Measurements from ENCODE around the gene PMVK.
A peak's percentile ranks its signal among the peaks of the same experiment; 100 is the strongest.

Gene PMVK

DNA sequence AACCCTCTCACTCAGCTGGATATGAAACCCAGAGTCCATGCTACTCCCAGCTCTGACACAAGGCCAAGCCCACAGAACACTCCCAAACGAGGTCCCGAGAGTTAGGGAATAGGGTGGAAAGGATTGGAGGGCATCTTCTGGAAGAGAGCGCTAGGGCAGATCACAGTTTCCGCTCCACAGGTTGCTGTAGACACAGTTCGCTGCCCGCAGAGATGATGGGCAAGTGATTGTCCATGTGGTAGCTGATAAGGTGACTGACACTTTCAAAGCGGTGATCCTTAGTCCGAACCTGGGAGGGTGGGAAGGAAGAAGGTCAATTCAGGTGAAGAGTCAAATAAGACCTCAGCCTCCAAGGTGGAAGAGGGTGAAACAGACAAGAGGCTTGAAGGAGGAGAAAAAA lies 27.1 kb upstream of the PMVK start:
- Histone ChIP-seq H3K4me3 (ENCODE audit: low read length) (no peak overlapping the region), H3K36me3 (ENCODE audit: control insufficient read depth, insufficient read depth, low read length, severe bottlenecking) (peaks cover 62% of the 10 kb centered on the region)
- DNase-seq (ENCODE audit: low read depth): no peak

DNA sequence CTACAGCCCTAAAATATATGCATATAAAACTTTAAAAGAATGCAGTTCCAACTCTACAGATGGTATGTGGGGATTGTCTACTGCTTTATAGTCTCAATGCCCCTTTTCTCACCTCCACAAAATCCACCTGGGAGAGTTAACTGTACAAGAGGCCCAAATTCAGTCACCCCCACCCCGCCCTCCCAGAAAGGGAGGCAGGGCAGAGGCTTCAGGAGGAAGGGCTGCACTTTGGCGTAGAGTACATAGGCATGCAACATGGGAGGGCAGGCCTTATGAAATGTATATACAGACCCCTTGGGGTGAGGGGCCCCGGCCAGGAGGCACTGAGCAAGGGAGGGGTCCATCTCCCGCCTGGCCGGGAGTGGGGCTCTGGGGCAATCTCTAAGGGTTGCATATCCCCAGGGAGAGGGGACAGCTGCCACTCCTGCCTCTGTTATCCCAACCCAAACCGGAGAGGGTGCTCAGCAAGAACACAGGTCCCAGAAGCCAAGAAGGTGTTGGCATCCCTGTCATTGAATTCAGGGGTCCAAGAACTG lies 26.3 kb upstream of the PMVK start:
- peaks cover 59% of the 10 kb centered on the region for H3K36me3 ChIP-seq (ENCODE audit: control insufficient read depth, insufficient read depth, low read length, severe bottlenecking)
- H3K27me3 ChIP-seq (replicated peaks; ENCODE audit: control insufficient read depth, insufficient read depth, low read length): no peaks in the 10 kb centered on the region
- DNase-seq (ENCODE audit: low read depth): no peak
- peak overlapping the region; percentile 88 for H3K4me3 ChIP-seq (ENCODE audit: low read length)
- H3K9ac ChIP-seq (ENCODE audit: low read length): peak overlapping the region; percentile 96
- H3K4me1 ChIP-seq (ENCODE audit: control insufficient read depth, insufficient read depth, low read length): peaks cover 27% of the 10 kb centered on the region
- no peaks in the 10 kb centered on the region for H3K9me3 ChIP-seq (ENCODE audit: control insufficient read depth, low read length)

More for the DNA sequence above, 27.1 kb upstream of the PMVK start:
- peak overlapping the region; percentile 96 for H3K9ac ChIP-seq (ENCODE audit: low read length)
- H3K4me1 ChIP-seq (ENCODE audit: control insufficient read depth, insufficient read depth, low read length): peaks cover 35% of the 10 kb centered on the region
- no peaks in the 10 kb centered on the region for H3K9me3 ChIP-seq (ENCODE audit: control insufficient read depth, low read length)
- no peaks in the 10 kb centered on the region for H3K27me3 ChIP-seq (replicated peaks; ENCODE audit: control insufficient read depth, insufficient read depth, low read length)

DNA sequence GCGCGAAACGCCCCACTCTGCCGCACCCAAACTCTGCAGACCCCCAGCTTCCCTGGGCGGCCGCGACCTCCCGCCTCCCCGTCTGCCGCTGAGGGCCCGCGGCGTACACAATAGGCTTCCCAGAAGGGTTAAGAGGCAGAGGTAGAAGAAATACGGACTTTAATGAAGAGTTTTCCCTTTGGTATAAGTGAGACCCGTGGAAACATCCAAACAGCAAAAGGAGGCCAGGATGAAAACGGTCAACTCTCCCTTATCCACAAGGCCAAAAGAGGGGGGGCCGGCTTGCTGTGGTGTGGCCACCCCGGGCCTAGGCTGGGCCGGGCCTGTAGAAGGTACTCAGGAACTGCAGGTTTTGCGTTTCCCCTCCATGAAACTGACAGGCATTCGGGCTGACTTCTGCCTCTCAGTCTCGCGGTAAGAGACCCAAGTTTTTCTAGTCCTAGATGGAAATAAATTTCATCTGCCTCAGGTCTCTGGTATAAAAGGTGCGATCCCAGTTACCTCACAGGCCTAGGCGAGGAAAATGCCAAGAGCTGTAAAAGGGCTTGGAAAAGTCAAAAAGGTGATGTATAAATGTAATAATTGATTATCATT lies 25.7 kb upstream of the PMVK start:
- DNase-seq (ENCODE audit: low read depth): peak; percentile 46
- peak overlapping the region; percentile 96 for H3K9ac ChIP-seq (ENCODE audit: low read length)
- H3K4me3 ChIP-seq (ENCODE audit: low read length): peak overlapping the region; percentile 88
- H3K9me3 ChIP-seq (ENCODE audit: control insufficient read depth, low read length): no peaks in the 10 kb centered on the region
- peaks cover 22% of the 10 kb centered on the region for H3K4me1 ChIP-seq (ENCODE audit: control insufficient read depth, insufficient read depth, low read length)
- H3K27me3 ChIP-seq (replicated peaks; ENCODE audit: control insufficient read depth, insufficient read depth, low read length): no peaks in the 10 kb centered on the region
- peaks cover 53% of the 10 kb centered on the region for H3K36me3 ChIP-seq (ENCODE audit: control insufficient read depth, insufficient read depth, low read length, severe bottlenecking)

DNA sequence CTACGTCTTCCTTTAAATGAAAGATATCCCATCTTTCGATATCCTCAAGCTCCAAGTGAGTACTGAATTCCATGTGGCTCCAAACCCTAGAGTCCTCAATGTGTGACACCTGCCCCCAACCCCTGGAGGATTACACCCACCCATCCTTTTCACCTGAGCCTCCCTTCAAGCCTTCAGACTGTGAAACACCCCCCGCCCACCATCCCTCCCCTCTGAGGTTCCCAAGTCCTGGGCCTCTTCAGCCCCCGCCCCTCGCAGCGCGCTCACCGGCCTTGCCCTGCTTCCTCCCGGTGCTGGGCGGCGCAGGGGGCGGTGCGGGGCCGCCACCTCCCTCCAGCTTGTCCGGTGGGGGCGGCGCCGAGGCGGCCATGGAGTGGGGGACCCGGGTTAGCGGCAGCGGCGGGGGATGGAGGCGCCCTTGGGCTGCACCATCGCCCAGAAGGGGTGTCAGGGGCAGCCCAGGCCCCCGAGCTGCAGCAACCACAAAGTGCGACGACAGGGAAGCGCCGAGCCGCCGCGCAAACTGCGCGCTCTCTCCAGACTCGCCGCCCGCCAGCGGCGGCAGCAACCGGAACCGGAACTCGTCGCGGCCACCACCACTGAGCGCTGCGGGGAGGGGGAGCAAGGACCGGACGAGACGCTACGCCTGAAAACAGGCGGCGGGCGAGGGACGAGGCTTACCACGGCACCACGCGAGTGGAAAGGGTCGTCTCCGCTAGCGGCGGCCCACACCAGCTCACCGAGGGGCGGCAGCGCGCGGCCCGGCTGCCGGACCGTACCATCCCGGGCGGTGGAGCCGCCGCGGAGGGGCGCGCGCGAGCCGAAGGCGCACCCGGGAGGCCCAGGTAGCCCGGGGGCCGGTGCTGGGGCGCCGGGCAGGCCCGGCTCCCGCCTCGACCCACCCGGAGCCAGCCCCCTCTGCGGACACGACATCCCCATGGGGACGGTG lies 25.0 kb upstream of the PMVK start, which contains the start of gene PYGO2:
PYGO2 (minus strand) TSS at position 576 of the 949 bp plus-strand sequence; CDS start at position 370, 206 bp downstream.
- peak; percentile 88 for DNase-seq (ENCODE audit: low read depth)
- Histone ChIP-seq H3K27me3 (replicated peaks; ENCODE audit: control insufficient read depth, insufficient read depth, low read length) (no peaks in the 10 kb centered on the region), H3K9ac (ENCODE audit: low read length) (peak within 1 kb of the TSS; percentile 96), H3K9me3 (ENCODE audit: control insufficient read depth, low read length) (no peaks in the 10 kb centered on the region), H3K4me1 (ENCODE audit: control insufficient read depth, insufficient read depth, low read length) (peaks cover 25% of the 10 kb centered on the region), H3K36me3 (ENCODE audit: control insufficient read depth, insufficient read depth, low read length, severe bottlenecking) (peaks cover 45% of the 10 kb centered on the region), H3K4me3 (ENCODE audit: low read length) (peak within 1 kb of the TSS; percentile 88)

DNA sequence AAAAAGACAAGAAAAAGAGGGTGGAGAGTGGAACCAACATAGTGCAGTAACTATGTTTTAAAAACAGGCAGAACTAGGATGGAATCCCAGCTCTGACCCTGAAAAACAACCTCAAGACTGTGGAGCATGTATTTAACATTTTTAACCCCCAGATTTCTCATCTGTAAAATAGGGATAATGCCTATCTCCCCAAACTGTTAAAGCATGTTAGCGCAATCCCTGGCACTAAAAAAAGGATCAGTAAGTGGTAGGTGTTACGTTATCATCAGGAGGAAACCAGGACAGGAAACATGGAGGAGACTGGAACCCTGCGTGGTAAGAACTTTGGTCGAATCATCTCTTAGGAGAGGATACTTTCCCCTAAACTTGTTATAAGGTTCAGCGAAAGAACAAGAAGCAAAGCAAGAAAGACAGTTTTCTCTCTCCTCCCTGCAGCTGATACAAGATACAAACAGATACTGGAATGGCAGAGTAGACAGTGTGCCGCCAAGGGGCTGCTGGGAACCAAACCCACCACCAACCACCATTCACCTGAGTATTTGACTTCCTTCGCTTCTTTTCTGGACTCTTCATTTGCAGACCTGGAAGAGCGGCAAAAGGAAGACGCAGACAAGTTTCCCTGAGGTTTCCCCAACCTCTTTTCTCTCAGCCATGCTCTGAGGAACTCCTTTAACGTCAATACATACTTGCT lies 24.1 kb upstream of the PMVK start:
- Histone ChIP-seq H3K9ac (ENCODE audit: low read length) (peak overlapping the region; percentile 96), H3K4me3 (ENCODE audit: low read length) (peak overlapping the region; percentile 88), H3K4me1 (ENCODE audit: control insufficient read depth, insufficient read depth, low read length) (peaks cover 28% of the 10 kb centered on the region), H3K36me3 (ENCODE audit: control insufficient read depth, insufficient read depth, low read length, severe bottlenecking) (peaks cover 36% of the 10 kb centered on the region), H3K27me3 (replicated peaks; ENCODE audit: control insufficient read depth, insufficient read depth, low read length) (no peaks in the 10 kb centered on the region), H3K9me3 (ENCODE audit: control insufficient read depth, low read length) (no peaks in the 10 kb centered on the region)
- DNase-seq (ENCODE audit: low read depth): no peak

DNA sequence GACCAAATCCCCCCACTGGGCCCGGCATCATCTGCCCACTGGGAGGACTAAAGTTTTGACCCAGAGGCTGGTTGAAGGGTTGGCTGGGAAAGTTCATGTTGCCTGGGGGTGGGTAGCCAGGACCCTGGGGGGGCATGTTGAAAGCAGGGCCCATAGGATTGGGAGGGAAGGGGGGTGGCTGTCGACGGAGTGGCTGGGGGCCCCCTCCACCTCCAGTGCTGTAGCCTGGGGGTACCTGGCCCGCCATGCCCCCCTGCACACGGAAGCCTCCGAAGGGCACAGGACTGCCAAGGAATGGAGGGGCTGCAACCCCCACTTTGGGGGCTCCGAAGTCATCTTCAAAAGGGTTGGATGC lies 22.9 kb upstream of the PMVK start:
- no peaks in the 10 kb centered on the region for H3K27me3 ChIP-seq (replicated peaks; ENCODE audit: control insufficient read depth, insufficient read depth, low read length)
- peaks cover 30% of the 10 kb centered on the region for H3K4me1 ChIP-seq (ENCODE audit: control insufficient read depth, insufficient read depth, low read length)
- no peak overlapping the region for H3K4me3 ChIP-seq (ENCODE audit: low read length)
- no peak for DNase-seq (ENCODE audit: low read depth)
- no peak overlapping the region for H3K9ac ChIP-seq (ENCODE audit: low read length)
- no peaks in the 10 kb centered on the region for H3K9me3 ChIP-seq (ENCODE audit: control insufficient read depth, low read length)
- H3K36me3 ChIP-seq (ENCODE audit: control insufficient read depth, insufficient read depth, low read length, severe bottlenecking): peaks cover 24% of the 10 kb centered on the region

DNA sequence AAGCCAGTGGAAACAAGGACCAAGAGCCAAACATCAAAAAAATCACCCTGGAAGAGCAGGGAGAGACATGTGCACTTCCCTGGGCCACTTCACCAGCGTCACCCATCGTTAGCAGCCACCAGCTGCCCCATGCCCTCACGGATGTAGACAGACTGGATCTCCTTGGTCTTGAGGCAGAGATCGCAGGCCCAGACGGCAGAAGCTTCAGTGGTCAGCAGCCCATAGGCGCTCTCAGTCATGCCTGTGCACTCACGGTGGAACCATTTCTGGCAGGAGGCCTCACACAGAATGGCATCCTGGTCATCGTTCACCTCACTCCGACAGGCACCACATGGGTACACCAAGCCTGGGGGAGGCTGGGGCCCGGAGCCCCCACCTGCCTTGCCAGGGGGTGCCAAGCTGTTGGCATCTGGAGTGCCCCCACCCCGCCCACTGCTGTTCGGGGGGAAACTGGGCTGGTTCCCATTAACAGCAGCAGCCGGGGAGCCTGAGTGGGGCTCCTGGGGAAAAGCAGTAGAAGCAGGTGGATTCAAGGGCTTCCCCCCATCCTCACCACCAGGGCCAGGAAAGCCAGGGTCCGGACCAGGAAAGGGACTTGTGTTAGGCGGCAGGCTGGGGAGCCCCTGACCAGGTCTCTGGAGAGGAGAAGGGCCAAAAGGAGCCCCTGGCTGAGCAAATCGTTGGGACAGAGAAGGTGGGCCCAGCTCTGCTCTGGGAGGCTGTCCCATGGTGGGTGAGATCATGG lies 22.3 kb upstream of the PMVK start:
- no peaks in the 10 kb centered on the region for H3K9me3 ChIP-seq (ENCODE audit: control insufficient read depth, low read length)
- H3K36me3 ChIP-seq (ENCODE audit: control insufficient read depth, insufficient read depth, low read length, severe bottlenecking): peaks cover 19% of the 10 kb centered on the region
- H3K27me3 ChIP-seq (replicated peaks; ENCODE audit: control insufficient read depth, insufficient read depth, low read length): no peaks in the 10 kb centered on the region
- H3K4me3 ChIP-seq (ENCODE audit: low read length): no peak overlapping the region
- no peak for DNase-seq (ENCODE audit: low read depth)
- H3K9ac ChIP-seq (ENCODE audit: low read length): no peak overlapping the region
- peaks cover 30% of the 10 kb centered on the region for H3K4me1 ChIP-seq (ENCODE audit: control insufficient read depth, insufficient read depth, low read length)

DNA sequence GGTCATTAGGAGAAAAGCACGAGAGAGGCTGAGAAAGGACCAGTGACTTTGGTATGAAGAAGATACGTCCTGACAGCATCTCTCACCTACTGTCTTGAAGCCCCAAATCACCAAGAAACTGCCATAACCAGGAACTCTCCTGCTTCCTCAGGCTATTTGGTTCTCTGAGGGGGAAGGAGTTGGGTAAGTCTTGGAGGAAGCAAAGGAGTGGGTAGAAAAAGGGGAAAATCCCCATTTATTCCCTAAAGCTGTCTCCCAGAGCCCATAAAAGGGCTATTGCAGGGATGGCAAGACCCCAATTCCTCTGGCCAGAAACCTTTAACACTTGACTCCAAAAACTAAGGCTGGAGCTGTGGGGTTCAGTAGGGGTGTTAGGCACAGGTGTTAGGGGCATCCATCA lies 21.5 kb upstream of the PMVK start:
- H3K9me3 ChIP-seq (ENCODE audit: control insufficient read depth, low read length): no peaks in the 10 kb centered on the region
- H3K9ac ChIP-seq (ENCODE audit: low read length): no peak overlapping the region
- no peak overlapping the region for H3K4me3 ChIP-seq (ENCODE audit: low read length)
- peaks cover 11% of the 10 kb centered on the region for H3K36me3 ChIP-seq (ENCODE audit: control insufficient read depth, insufficient read depth, low read length, severe bottlenecking)
- no peak for DNase-seq (ENCODE audit: low read depth)
- H3K4me1 ChIP-seq (ENCODE audit: control insufficient read depth, insufficient read depth, low read length): peaks cover 30% of the 10 kb centered on the region
- no peaks in the 10 kb centered on the region for H3K27me3 ChIP-seq (replicated peaks; ENCODE audit: control insufficient read depth, insufficient read depth, low read length)

DNA sequence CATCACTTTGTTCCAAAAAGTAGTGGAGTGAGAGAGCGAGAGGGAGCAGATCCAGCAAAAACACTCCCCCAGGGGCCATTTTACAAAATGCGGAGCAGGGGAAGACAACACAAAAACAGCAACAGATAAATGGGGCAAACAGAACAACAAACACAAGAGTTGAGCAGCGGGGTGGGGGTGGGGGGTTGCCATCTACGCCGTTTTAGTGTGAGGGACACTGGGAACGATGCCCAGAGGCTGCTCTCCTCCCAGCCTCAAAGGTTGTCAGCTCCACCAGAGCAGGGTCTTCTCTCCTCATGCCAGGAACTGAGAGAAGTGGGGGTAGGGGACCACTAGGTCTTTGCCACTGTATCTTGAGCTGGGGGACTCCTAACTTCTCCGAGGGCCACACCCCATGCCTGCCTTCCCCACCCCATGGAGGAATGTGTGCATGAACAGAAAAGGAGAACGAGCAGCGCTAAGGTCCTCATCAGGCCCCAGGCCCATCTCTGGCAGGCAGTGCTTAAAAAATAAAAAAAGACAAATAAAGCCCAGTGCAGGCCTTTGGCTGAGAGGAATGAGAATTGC lies 20.7 kb upstream of the PMVK start:
- DNase-seq (ENCODE audit: low read depth): no peak
- Histone ChIP-seq H3K27me3 (replicated peaks; ENCODE audit: control insufficient read depth, insufficient read depth, low read length) (no peaks in the 10 kb centered on the region), H3K4me3 (ENCODE audit: low read length) (no peak overlapping the region), H3K9ac (ENCODE audit: low read length) (peak overlapping the region; percentile 86), H3K4me1 (ENCODE audit: control insufficient read depth, insufficient read depth, low read length) (peaks cover 26% of the 10 kb centered on the region), H3K9me3 (ENCODE audit: control insufficient read depth, low read length) (no peaks in the 10 kb centered on the region), H3K36me3 (ENCODE audit: control insufficient read depth, insufficient read depth, low read length, severe bottlenecking) (peaks cover 4% of the 10 kb centered on the region)

DNA sequence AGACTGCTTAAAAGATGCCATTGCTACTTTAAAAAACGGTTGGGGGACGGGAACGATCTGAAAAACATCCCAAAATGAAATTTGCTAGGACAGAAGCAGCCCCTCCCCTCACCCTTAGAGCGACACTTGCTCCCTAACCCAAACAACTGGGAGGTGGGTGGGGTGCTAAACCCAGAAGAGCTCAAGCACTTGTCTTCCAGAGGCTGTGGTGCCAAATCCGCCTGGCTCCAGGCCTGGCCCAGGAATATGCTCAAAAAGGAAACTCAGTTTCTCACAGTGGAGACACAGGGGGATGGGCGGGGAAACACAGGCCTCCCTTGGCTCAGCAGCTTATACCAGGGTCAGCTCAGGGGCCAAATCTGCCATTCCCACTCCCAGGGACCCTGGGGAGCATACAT lies 20.0 kb upstream of the PMVK start:
- H3K36me3 ChIP-seq (ENCODE audit: control insufficient read depth, insufficient read depth, low read length, severe bottlenecking): peaks cover 4% of the 10 kb centered on the region
- H3K27me3 ChIP-seq (replicated peaks; ENCODE audit: control insufficient read depth, insufficient read depth, low read length): no peaks in the 10 kb centered on the region
- no peak for DNase-seq (ENCODE audit: low read depth)
- peak overlapping the region; percentile 86 for H3K9ac ChIP-seq (ENCODE audit: low read length)
- no peaks in the 10 kb centered on the region for H3K9me3 ChIP-seq (ENCODE audit: control insufficient read depth, low read length)
- H3K4me1 ChIP-seq (ENCODE audit: control insufficient read depth, insufficient read depth, low read length): peaks cover 26% of the 10 kb centered on the region
- peak overlapping the region; percentile 87 for H3K4me3 ChIP-seq (ENCODE audit: low read length)

All from adipocyte (in vitro differentiated cells).